ENCODE data around the gene CSTPP1. TPM values are rescaled to one million over a fixed set of nuclear protein-coding genes. Genes with fewer than 3 reads are reported as not detected.

The CSTPP1 gene
- total RNA-seq, 4 donors from 2014 or later, result 18.3 to 27.0 (median 24.6) TPM

DNA sequence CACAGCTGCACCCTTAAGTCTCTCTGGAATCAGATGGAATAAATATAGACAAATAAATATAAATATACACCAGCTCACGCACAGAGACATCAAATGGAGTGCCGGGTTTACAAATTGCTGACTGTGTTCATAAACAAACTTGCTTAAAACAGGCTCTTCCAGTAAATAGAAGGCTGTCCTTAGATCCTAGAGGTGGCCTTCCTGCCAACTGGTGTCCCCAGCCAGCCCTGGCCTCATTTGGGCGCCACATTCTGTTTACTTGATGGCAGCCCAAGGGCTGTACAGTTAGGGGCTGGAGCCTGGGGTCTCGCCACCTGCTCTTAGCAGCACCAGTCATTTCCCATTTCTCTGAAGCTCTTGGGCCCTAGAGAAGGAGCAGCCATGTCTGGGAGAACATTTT is 219.3 kb downstream of the CSTPP1 start:
- WGBS, 2 donors (ENCODE audit: low coverage in 1 of 2), result 74% methylated on average over 4 of the region's 4 CpGs; no CpG with 5 or more reads in 1 of the 2 donors
- Histone ChIP-seq H3K27ac (no peak overlapping the region), H3K4me3 (no peak overlapping the region), H3K4me1 (peaks cover 3 to 20% (median 15%) of the 10 kb centered on the region in 4 donors), H3K9me3 (no peaks in the 10 kb centered on the region), H3K27me3 (no peaks in the 10 kb centered on the region), H3K36me3 (no peaks in the 10 kb centered on the region)
- TF ChIP-seq POLR2A (IDR thresholded peaks at IDR 0.05) (no peak), POLR2AphosphoS5 (IDR thresholded peaks at IDR 0.05) (no peak), EP300 (IDR thresholded peaks at IDR 0.05; ENCODE audit: low read depth) (no peak)
- TF ChIP-seq, protein P1, sequence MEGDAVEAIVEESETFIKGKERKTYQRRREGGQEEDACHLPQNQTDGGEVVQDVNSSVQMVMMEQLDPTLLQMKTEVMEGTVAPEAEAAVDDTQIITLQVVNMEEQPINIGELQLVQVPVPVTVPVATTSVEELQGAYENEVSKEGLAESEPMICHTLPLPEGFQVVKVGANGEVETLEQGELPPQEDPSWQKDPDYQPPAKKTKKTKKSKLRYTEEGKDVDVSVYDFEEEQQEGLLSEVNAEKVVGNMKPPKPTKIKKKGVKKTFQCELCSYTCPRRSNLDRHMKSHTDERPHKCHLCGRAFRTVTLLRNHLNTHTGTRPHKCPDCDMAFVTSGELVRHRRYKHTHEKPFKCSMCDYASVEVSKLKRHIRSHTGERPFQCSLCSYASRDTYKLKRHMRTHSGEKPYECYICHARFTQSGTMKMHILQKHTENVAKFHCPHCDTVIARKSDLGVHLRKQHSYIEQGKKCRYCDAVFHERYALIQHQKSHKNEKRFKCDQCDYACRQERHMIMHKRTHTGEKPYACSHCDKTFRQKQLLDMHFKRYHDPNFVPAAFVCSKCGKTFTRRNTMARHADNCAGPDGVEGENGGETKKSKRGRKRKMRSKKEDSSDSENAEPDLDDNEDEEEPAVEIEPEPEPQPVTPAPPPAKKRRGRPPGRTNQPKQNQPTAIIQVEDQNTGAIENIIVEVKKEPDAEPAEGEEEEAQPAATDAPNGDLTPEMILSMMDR (IDR thresholded peaks at IDR 0.05), result no peak
- in situ Hi-C loops (cut with MboI; ENCODE audit: low pct_ligation_motif_present in 1 of 4, low pct_unique_long_range_greater_than_20kb in 1 of 4, low sequenced_read_pairs in 3 of 4) (loop anchor here in 2 of 4 donors (10.0 kb wide), 2 partner anchors 241 to 271 kb away; partner anchors contain the start of gene LRP4 (in 1 of the 2)), intact Hi-C loops (cut with DNase I; ENCODE audit: low total_unique reads) (loop anchor here (2.0 kb wide), 1 partner anchor 267 kb away; no protein-coding TSS in a partner anchor)
- no peak for DNase-seq

DNA sequence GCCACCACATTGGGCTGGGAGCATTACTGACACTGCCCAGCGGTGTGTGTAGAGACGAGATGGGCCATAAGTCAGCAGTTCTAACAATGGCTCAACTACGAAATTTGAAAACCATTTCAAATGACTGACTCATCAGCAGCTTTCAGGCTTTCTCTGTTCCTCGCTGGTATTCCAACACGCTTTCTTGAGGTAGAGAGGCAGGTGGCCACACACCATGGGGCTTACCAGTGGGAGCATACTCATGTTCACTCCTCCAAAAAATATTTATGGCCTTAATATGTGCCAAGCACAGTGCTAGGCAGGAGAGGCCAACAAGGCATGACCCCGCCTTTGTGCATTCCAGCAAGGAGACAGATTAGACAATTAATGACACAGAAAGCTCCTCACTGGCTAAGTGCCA is 219.8 kb downstream of the CSTPP1 start:
- H3K27me3 ChIP-seq, result no peaks in the 10 kb centered on the region
- in situ Hi-C loops (cut with MboI; ENCODE audit: low pct_ligation_motif_present in 1 of 4, low pct_unique_long_range_greater_than_20kb in 1 of 4, low sequenced_read_pairs in 3 of 4) (loop anchor here in 2 of 4 donors (10.0 kb wide), 2 partner anchors 242 to 272 kb away; partner anchors contain the start of gene LRP4 (in 1 of the 2)), intact Hi-C loops (cut with DNase I; ENCODE audit: low total_unique reads) (no loop called here)
- TF ChIP-seq POLR2AphosphoS5 (IDR thresholded peaks at IDR 0.05) (no peak), POLR2A (IDR thresholded peaks at IDR 0.05) (no peak), EP300 (IDR thresholded peaks at IDR 0.05; ENCODE audit: low read depth) (no peak)
- TF ChIP-seq, protein P1 (IDR thresholded peaks at IDR 0.05), result no peak
- DNase-seq, result no peak
- 84 to 89% methylated on average over 5 to 6 of the region's 6 CpGs for WGBS, 2 donors (ENCODE audit: low coverage in 1 of 2)
- H3K9me3 ChIP-seq, result no peaks in the 10 kb centered on the region
- no peaks in the 10 kb centered on the region for H3K36me3 ChIP-seq
- H3K27ac ChIP-seq, result no peak overlapping the region
- no peak overlapping the region for H3K4me3 ChIP-seq
- H3K4me1 ChIP-seq, result peaks cover 3 to 20% (median 15%) of the 10 kb centered on the region in 4 donors

DNA sequence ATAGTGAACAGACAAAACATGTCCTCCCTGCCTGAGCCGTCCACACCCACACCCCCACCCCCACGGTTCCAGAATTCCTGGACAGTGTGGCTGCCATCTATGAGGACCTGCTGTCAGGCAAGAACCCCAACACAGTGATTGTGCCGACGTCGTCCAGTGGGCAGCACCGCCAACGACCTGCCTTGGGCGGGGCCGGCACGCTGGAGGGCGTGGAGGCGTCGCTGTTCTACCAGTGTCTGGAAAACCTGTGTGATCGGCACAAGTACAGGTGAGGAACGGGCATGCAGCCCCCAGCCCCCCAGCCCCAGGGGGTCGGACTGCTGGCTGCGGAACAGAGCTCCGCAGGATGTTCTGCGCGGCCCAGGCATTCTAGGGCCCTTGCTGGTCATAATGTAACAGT is 220.4 kb downstream of the CSTPP1 start:
- Histone ChIP-seq H3K27ac (no peak overlapping the region), H3K4me1 (peaks cover 3 to 20% (median 16%) of the 10 kb centered on the region in 4 donors), H3K9me3 (no peaks in the 10 kb centered on the region), H3K4me3 (no peak overlapping the region), H3K27me3 (no peaks in the 10 kb centered on the region), H3K36me3 (no peaks in the 10 kb centered on the region)
- 90% methylated on average over 3 of the region's 20 CpGs; no CpG with 5 or more reads in 1 of the 2 donors for WGBS, 2 donors (ENCODE audit: low coverage in 1 of 2)
- no peak for DNase-seq
- in situ Hi-C loops (cut with MboI; ENCODE audit: low pct_ligation_motif_present in 1 of 4, low pct_unique_long_range_greater_than_20kb in 1 of 4, low sequenced_read_pairs in 3 of 4) (loop anchor here in 2 of 4 donors (10.0 kb wide), 2 partner anchors 242 to 272 kb away; partner anchors contain the start of gene LRP4 (in 1 of the 2)), intact Hi-C loops (cut with DNase I; ENCODE audit: low total_unique reads) (no loop called here)
- TF ChIP-seq POLR2AphosphoS5 (IDR thresholded peaks at IDR 0.05) (no peak), POLR2A (IDR thresholded peaks at IDR 0.05) (no peak), EP300 (IDR thresholded peaks at IDR 0.05; ENCODE audit: low read depth) (no peak)
- TF ChIP-seq, protein P1 (IDR thresholded peaks at IDR 0.05), result no peak

DNA sequence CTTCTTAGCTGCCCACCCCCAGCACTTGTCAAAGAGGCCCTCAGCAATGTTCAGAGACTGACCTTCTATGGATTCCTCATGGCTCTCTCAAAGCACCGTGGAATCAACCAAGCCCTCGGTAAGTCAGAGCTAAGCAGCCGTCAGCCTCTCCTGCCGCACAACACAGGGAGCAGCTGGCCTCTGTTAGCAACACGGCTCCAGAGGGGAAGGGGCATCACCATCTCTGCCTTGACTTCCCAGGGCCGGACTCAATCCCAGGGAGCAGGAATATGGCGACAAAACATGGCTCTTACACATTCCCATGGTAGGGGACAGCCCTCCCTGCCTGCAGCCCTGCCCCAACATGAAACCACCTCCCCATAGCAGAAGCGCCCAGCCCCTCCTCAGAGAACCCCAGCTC is 221.2 kb downstream of the CSTPP1 start:
- H3K27me3 ChIP-seq, result no peaks in the 10 kb centered on the region
- no peaks in the 10 kb centered on the region for H3K9me3 ChIP-seq
- peaks cover 3 to 15% (median 12%) of the 10 kb centered on the region in 4 donors for H3K4me1 ChIP-seq
- intact Hi-C loops (cut with DNase I; ENCODE audit: low total_unique reads) (no loop called here), in situ Hi-C loops (cut with MboI; ENCODE audit: low pct_ligation_motif_present in 1 of 4, low pct_unique_long_range_greater_than_20kb in 1 of 4, low sequenced_read_pairs in 3 of 4) (loop anchor here in 2 of 4 donors (10.0 kb wide), 2 partner anchors 243 to 273 kb away; partner anchors contain the start of gene LRP4 (in 1 of the 2))
- DNase-seq, result no peak
- H3K36me3 ChIP-seq, result no peaks in the 10 kb centered on the region
- TF ChIP-seq, protein P1 (IDR thresholded peaks at IDR 0.05), result no peak
- TF ChIP-seq EP300 (IDR thresholded peaks at IDR 0.05; ENCODE audit: low read depth) (no peak), POLR2A (IDR thresholded peaks at IDR 0.05) (no peak), POLR2AphosphoS5 (IDR thresholded peaks at IDR 0.05) (no peak)
- no peak overlapping the region for H3K4me3 ChIP-seq
- WGBS, 2 donors (ENCODE audit: low coverage in 1 of 2), result 85% methylated on average over 8 of the region's 8 CpGs; no CpG with 5 or more reads in 1 of the 2 donors
- H3K27ac ChIP-seq, result no peak overlapping the region
